HepG2 (cell line): Measurements from ENCODE around the gene SEMA4C. TPM values are rescaled to one million over a fixed set of nuclear protein-coding genes. Genes with fewer than 3 reads are reported as not detected.

ENCODE experiments used
- HDAC2 ChIP-seq: sonication (generic); formaldehyde crosslinking; IDR thresholded peaks from 2 replicates; pipeline ENCODE4 v1.4.0; 2020; ENCODE audit warnings: missing genetic modification reagents
- THYN1 ChIP-seq: sonication (generic); formaldehyde crosslinking; IDR thresholded peaks from 2 replicates; pipeline ENCODE4 v1.8.1; 2023; ENCODE audit warnings: low read depth, mild to moderate bottlenecking, moderate library complexity, missing genetic modification reagents, borderline replicate concordance
- U2AF1 ChIP-seq: fragments of 200-400 bp; formaldehyde crosslinking; optimal IDR thresholded peaks from 2 replicates; pipeline ENCODE3; 2017; ENCODE audit warnings: mild to moderate bottlenecking, low read depth, low read length
- ZNF143 ChIP-seq: sonication (generic); formaldehyde crosslinking; IDR thresholded peaks from 2 replicates; pipeline ENCODE4 v1.4.0; 2020; ENCODE audit warnings: missing genetic modification reagents
- ZNF441 ChIP-seq: sonication (generic); formaldehyde crosslinking; IDR thresholded peaks from 2 replicates; pipeline ENCODE4 v1.7.0; 2021; ENCODE audit warnings: missing genetic modification reagents, borderline replicate concordance
- polyA plus RNA-seq, 8 experiments: library from polyadenylated mRNA; depleted of rRNA in 3 of 8; stranded (reverse) in 7 of 8; unstranded in 1 of 8; fragments of >200 nt; fragmentation: Illumina TruSeq in 4 of 8; extraction: Trizol in 4 of 8; gene quantifications; 2 replicates each; pipeline versions ENCODE4 v1.2.1 to v1.2.3, GENCODE V29; 2011 to 2016; ENCODE audit warnings: low read depth in 4 of 8, missing spikeins in 1 of 8, mixed read lengths in 1 of 8; ENCODE audit not compliant: insufficient read depth in 1 of 8
- total RNA-seq, 5 experiments: library from RNA; depleted of rRNA; stranded (reverse); fragments of >200 nt; fragmentation: Illumina TruSeq; extraction: Trizol; gene quantifications; 2 replicates each; pipeline ENCODE4 v1.2.3, GENCODE V29; 2016; ENCODE audit warnings: low read depth in 1 of 5
- TF ChIP-seq, protein P1 (sequence below): sonication (generic); formaldehyde crosslinking; IDR thresholded peaks from 2 replicates; pipeline ENCODE4 v1.4.0; 2020; ENCODE audit warnings: missing genetic modification reagents
- TF ChIP-seq, protein P2 (sequence below): sonication (generic); formaldehyde crosslinking; IDR thresholded peaks from 2 replicates; pipeline ENCODE4 v1.5.0; 2020; ENCODE audit warnings: mild to moderate bottlenecking, low read depth, missing genetic modification reagents, borderline replicate concordance
- TF ChIP-seq, protein P3 (sequence below): sonication (generic); formaldehyde crosslinking; IDR thresholded peaks from 2 replicates; pipeline ENCODE4 v1.4.0; 2020; ENCODE audit warnings: missing genetic modification reagents, borderline replicate concordance
- TF ChIP-seq, protein P4 (sequence below): IDR thresholded peaks from 2 replicates; pipeline ENCODE4 v1.6.1; 2016; ENCODE audit warnings: missing genetic modification reagents, missing compliant biosample characterization
- TF ChIP-seq, protein P5 (sequence below): sonication (generic); formaldehyde crosslinking; IDR thresholded peaks from 2 replicates; pipeline ENCODE4 v1.5.1; 2020; ENCODE audit warnings: mild to moderate bottlenecking, moderate library complexity, missing genetic modification reagents
- TF ChIP-seq, protein P6 (sequence below): sonication (generic); formaldehyde crosslinking; IDR thresholded peaks from 2 replicates; pipeline ENCODE4 v1.4.0; 2020; ENCODE audit warnings: missing genetic modification reagents, low read depth, mild to moderate bottlenecking, borderline replicate concordance

Gene SEMA4C
- total and polyA plus RNA-seq, 2 of the 13 experiments (the other 11 are each of a cell fraction or from before 2014, with no cell fraction given): 25.9 to 46.6 TPM

DNA sequence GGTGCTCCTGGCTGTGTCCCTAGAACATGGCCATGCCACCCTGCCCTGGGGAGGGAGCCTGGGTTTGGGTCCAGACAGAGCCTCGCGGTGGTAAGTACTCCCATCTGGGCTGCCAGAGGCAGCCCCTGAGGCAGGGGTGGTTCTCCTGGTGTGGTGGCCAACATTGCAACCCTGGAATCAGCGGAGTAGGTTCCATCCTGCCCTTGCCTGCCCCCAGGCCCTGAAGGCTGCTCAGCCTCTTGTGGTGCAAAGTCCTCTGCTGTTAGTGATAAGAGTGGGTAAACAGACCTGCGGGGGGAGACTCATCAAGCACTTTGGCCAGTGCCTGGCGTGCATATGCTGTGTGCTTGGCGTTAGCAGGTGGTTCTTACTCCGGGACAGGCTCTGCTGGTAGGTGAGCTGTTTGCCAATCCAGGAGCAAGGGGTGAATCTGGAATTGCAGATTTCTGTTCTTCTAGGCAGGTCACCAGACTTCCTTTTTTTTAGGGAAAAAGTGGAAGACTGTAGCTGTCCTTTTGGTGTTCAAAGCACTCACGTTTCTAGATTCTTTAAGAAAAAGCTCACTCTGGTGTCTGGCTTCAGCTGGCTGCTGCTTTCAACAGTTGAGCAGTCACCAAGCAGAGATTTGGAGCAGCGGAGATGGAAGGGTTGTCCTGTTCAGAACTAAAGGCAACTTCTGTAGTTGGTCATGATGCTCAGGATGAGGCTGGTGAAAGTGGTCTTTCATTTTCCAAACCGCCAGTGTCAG is 50.6 kb downstream of the SEMA4C start (continued):
- TF ChIP-seq, protein P1, sequence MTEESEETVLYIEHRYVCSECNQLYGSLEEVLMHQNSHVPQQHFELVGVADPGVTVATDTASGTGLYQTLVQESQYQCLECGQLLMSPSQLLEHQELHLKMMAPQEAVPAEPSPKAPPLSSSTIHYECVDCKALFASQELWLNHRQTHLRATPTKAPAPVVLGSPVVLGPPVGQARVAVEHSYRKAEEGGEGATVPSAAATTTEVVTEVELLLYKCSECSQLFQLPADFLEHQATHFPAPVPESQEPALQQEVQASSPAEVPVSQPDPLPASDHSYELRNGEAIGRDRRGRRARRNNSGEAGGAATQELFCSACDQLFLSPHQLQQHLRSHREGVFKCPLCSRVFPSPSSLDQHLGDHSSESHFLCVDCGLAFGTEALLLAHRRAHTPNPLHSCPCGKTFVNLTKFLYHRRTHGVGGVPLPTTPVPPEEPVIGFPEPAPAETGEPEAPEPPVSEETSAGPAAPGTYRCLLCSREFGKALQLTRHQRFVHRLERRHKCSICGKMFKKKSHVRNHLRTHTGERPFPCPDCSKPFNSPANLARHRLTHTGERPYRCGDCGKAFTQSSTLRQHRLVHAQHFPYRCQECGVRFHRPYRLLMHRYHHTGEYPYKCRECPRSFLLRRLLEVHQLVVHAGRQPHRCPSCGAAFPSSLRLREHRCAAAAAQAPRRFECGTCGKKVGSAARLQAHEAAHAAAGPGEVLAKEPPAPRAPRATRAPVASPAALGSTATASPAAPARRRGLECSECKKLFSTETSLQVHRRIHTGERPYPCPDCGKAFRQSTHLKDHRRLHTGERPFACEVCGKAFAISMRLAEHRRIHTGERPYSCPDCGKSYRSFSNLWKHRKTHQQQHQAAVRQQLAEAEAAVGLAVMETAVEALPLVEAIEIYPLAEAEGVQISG: peak; percentile 92
- TF ChIP-seq, protein P2, sequence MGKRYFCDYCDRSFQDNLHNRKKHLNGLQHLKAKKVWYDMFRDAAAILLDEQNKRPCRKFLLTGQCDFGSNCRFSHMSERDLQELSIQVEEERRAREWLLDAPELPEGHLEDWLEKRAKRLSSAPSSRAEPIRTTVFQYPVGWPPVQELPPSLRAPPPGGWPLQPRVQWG (CRISPR knock-in tag): no peak
- TF ChIP-seq THYN1 (CRISPR knock-in tag): no peak
- TF ChIP-seq, protein P3, sequence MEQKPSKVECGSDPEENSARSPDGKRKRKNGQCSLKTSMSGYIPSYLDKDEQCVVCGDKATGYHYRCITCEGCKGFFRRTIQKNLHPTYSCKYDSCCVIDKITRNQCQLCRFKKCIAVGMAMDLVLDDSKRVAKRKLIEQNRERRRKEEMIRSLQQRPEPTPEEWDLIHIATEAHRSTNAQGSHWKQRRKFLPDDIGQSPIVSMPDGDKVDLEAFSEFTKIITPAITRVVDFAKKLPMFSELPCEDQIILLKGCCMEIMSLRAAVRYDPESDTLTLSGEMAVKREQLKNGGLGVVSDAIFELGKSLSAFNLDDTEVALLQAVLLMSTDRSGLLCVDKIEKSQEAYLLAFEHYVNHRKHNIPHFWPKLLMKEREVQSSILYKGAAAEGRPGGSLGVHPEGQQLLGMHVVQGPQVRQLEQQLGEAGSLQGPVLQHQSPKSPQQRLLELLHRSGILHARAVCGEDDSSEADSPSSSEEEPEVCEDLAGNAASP (CRISPR knock-in tag): peak; percentile 99
- no peak for TF ChIP-seq U2AF1
- TF ChIP-seq, protein P4, sequence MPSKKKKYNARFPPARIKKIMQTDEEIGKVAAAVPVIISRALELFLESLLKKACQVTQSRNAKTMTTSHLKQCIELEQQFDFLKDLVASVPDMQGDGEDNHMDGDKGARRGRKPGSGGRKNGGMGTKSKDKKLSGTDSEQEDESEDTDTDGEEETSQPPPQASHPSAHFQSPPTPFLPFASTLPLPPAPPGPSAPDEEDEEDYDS (CRISPR knock-in tag): peak; percentile 73
- TF ChIP-seq, protein P5, sequence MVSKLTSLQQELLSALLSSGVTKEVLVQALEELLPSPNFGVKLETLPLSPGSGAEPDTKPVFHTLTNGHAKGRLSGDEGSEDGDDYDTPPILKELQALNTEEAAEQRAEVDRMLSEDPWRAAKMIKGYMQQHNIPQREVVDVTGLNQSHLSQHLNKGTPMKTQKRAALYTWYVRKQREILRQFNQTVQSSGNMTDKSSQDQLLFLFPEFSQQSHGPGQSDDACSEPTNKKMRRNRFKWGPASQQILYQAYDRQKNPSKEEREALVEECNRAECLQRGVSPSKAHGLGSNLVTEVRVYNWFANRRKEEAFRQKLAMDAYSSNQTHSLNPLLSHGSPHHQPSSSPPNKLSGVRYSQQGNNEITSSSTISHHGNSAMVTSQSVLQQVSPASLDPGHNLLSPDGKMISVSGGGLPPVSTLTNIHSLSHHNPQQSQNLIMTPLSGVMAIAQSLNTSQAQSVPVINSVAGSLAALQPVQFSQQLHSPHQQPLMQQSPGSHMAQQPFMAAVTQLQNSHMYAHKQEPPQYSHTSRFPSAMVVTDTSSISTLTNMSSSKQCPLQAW (CRISPR knock-in tag): peak; percentile 91
- TF ChIP-seq HDAC2 (CRISPR knock-in tag): peak; percentile 100
- peak; percentile 95 for TF ChIP-seq ZNF441 (CRISPR knock-in tag)
- TF ChIP-seq ZNF143 (CRISPR knock-in tag): peak; percentile 54
- TF ChIP-seq, protein P6, sequence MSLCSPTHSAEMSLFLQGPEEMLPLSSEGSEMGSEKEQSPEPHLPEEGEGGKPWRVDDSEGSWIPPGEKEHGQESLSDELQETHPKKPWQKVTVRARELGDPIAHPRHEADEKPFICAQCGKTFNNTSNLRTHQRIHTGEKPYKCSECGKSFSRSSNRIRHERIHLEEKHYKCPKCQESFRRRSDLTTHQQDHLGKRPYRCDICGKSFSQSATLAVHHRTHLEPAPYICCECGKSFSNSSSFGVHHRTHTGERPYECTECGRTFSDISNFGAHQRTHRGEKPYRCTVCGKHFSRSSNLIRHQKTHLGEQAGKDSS: peak; percentile 91
